CD14-positive monocyte (primary cell): ENCODE measurements around the gene OXSR1. TPM values are rescaled to one million over a fixed set of nuclear protein-coding genes. Genes with fewer than 3 reads are reported as not detected.

Experiments used
- DNase-seq, 3 donors: peaks; one replicate each; pipeline ENCODE4 v3.0.0-alpha.2; 2011 to 2022
- H2AFZ ChIP-seq: 2 replicates; pipeline ENCODE4 v1.6.0; 2012; ENCODE audit warnings: mild to moderate bottlenecking, low read depth, low read length, inconsistent platforms; ENCODE audit not compliant: insufficient read depth, poor library complexity, severe bottlenecking
- H3K27ac ChIP-seq, 2 donors: 1 replicate in 1 of 2; 2 replicates in 1 of 2; pipeline ENCODE4 v1.5.1; 2012 to 2013; ENCODE audit warnings: low read length in 2 of 2, control low read depth in 1 of 2, inconsistent platforms in 1 of 2, low read depth in 1 of 2, mild to moderate bottlenecking in 1 of 2
- H3K27me3 ChIP-seq, 2 donors: one replicate each; pipeline versions ENCODE4 v1.6.0 to v1.6.1; 2011 to 2013; ENCODE audit warnings: low read length in 2 of 2; ENCODE audit not compliant: control insufficient read depth in 2 of 2, insufficient read depth in 2 of 2
- H3K36me3 ChIP-seq, 2 donors: replicated peaks in 1 of 2; 1 replicate in 1 of 2; 2 replicates in 1 of 2; pipeline versions ENCODE4 v1.5.1 to v1.6.1; 2012 to 2013; ENCODE audit warnings: low read length in 2 of 2, control low read depth in 1 of 2, inconsistent platforms in 1 of 2, mild to moderate bottlenecking in 1 of 2; ENCODE audit not compliant: insufficient read depth in 2 of 2, control insufficient read depth in 1 of 2
- H3K4me1 ChIP-seq, 2 donors: 1 replicate in 1 of 2; 2 replicates in 1 of 2; pipeline versions ENCODE4 v1.5.1 to v1.6.1; 2012 to 2013; ENCODE audit warnings: low read length in 2 of 2, control low read depth in 1 of 2, inconsistent platforms in 1 of 2, mild to moderate bottlenecking in 1 of 2, moderate library complexity in 1 of 2; ENCODE audit not compliant: insufficient read depth in 2 of 2, control insufficient read depth in 1 of 2
- H3K4me2 ChIP-seq: replicated peaks from 2 replicates; pipeline ENCODE3; 2012; ENCODE audit warnings: low read length, moderate library complexity, mild to moderate bottlenecking; ENCODE audit not compliant: poor library complexity, severe bottlenecking; ENCODE audit errors: extremely low read depth
- H3K4me3 ChIP-seq, 3 experiments: fragments of 200-600 bp in 1 of 3; sonication (generic) in 1 of 3; replicated peaks in 1 of 3; 1 replicate in 2 of 3; 2 replicates in 1 of 3; pipeline ENCODE4 v1.5.1; 2011 to 2013; ENCODE audit warnings: low read length in 3 of 3, mild to moderate bottlenecking in 3 of 3, control low read depth in 2 of 3, low read depth in 2 of 3, inconsistent platforms in 1 of 3, moderate library complexity in 1 of 3
- H3K79me2 ChIP-seq: 2 replicates; pipeline ENCODE4 v1.6.0; 2012; ENCODE audit warnings: mild to moderate bottlenecking, control low read depth, inconsistent platforms, low read length, moderate library complexity; ENCODE audit not compliant: insufficient read depth
- H3K9ac ChIP-seq: 2 replicates; pipeline ENCODE4 v1.6.0; 2017; ENCODE audit warnings: low read length, mild to moderate bottlenecking; ENCODE audit not compliant: insufficient read depth, poor library complexity, severe bottlenecking
- H3K9me3 ChIP-seq, 2 donors: replicated peaks in 1 of 2; 1 replicate in 1 of 2; 2 replicates in 1 of 2; pipeline versions ENCODE4 v1.5.1 to v1.6.1; 2012 to 2013; ENCODE audit warnings: low read length in 2 of 2, control low read depth in 1 of 2; ENCODE audit not compliant: control insufficient read depth in 1 of 2, insufficient read depth in 1 of 2
- H4K20me1 ChIP-seq: 2 replicates; pipeline ENCODE4 v1.6.0; 2012; ENCODE audit warnings: mild to moderate bottlenecking, low read length, control low read depth, moderate library complexity; ENCODE audit not compliant: insufficient read depth
- H3K27ac Mint-ChIP-seq, 7 donors: one replicate each; pipeline ENCODE4 v1.8.0; 2020; ENCODE audit warnings: mild to moderate bottlenecking in 7 of 7, mixed read lengths in 7 of 7, moderate library complexity in 6 of 7, inconsistent platforms in 2 of 7
- H3K27me3 Mint-ChIP-seq, 3 donors: one replicate each; pipeline ENCODE4 v1.8.0; 2021 to 2022; ENCODE audit warnings: low read depth in 3 of 3, mild to moderate bottlenecking in 3 of 3, mixed read lengths in 3 of 3, moderate library complexity in 3 of 3, inconsistent platforms in 1 of 3
- H3K36me3 Mint-ChIP-seq, 2 donors: one replicate each; pipeline ENCODE4 v1.8.0; 2020; ENCODE audit warnings: mixed read lengths in 2 of 2, inconsistent platforms in 1 of 2, mild to moderate bottlenecking in 1 of 2
- H3K4me1 Mint-ChIP-seq: one replicate; pipeline ENCODE4 v1.8.0; 2020; ENCODE audit warnings: mild to moderate bottlenecking, mixed read lengths
- H3K4me3 Mint-ChIP-seq, 2 donors: one replicate each; pipeline ENCODE4 v1.8.0; 2020; ENCODE audit warnings: mild to moderate bottlenecking in 2 of 2, mixed read lengths in 2 of 2, moderate library complexity in 1 of 2
- H3K9me3 Mint-ChIP-seq, 7 donors: one replicate each; pipeline ENCODE4 v1.8.0; 2020 to 2022; ENCODE audit warnings: mixed read lengths in 7 of 7, mild to moderate bottlenecking in 6 of 7, moderate library complexity in 6 of 7, inconsistent platforms in 2 of 7
- CTCF ChIP-seq: fragments of 200-600 bp; IDR thresholded peaks from one replicate; pipeline ENCODE4 v1.8.0; 2022; ENCODE audit warnings: antibody characterized with exemption, mild to moderate bottlenecking
- WGBS: methylation state at CpG from one replicate; pipeline ENCODE4 v1.1.5; 2013; ENCODE audit warnings: missing lambda C conversion rate; ENCODE audit not compliant: insufficient coverage; 5-methylcytosine and 5-hydroxymethylcytosine counted together
- intact Hi-C, 2 donors: fragments of 100-400 bp; cut with micrococcal nuclease; formaldehyde crosslinking; loops; one replicate each; pipeline versions ENCODE4 v1.15.0 to v1.15.1; 2023
- polyA plus RNA-seq, 3 donors: library from polyadenylated mRNA; depleted of rRNA in 1 of 3; unstranded in 2 of 3; stranded (reverse) in 1 of 3; fragments of 300-500 nt in 2 of 3; fragments of >200 nt in 1 of 3; fragmentation: Illumina TruSeq in 2 of 3; gene quantifications; 1 replicate in 2 of 3; 2 replicates in 1 of 3; pipeline ENCODE4 v1.2.3, GENCODE V29; 2012 to 2021

OXSR1 gene
- polyA plus RNA-seq, 3 donors = 9.4 to 20.3 (median 12.3) TPM

DNA sequence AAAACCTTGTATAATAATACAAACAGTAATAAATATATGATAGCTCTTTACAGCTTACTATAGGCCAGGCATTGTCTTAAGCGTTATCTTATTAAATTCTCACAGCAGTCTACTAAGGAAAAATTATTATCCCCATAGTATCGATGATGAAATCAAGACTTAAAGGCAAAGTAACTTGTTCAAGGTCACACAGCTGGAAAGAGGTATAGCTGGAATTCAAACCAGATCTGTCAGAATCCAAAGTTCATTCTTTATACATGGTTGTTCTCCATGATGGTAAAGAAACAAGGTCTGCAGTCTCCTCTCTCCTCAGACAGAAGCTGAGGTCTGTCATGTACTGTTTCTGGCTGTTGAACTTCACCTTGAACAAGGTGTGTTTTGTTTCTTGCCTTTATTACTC is 84.9 kb downstream of the OXSR1 start:
- Mint-ChIP-seq H3K27me3 (no peaks in the 10 kb centered on the region), H3K4me1 (no peaks in the 10 kb centered on the region), H3K27ac (no peak overlapping the region), H3K4me3 (no peak overlapping the region), H3K9me3 (no peaks in the 10 kb centered on the region), H3K36me3 (peaks cover 91 to 97% of the 10 kb centered on the region in 2 donors)
- Histone ChIP-seq H2AFZ (no peak overlapping the region), H3K4me3 (no peak overlapping the region), H4K20me1 (no peaks in the 10 kb centered on the region), H3K27ac (no peak overlapping the region), H3K36me3 (peaks cover 91 to 98% of the 10 kb centered on the region in 2 donors), H3K9me3 (no peaks in the 10 kb centered on the region), H3K79me2 (no peaks in the 10 kb centered on the region), H3K4me1 (no peaks in the 10 kb centered on the region), H3K9ac (no peak overlapping the region), H3K4me2 (no peak overlapping the region), H3K27me3 (no peaks in the 10 kb centered on the region)
- no peak for TF ChIP-seq CTCF
- DNase-seq = no peak
- WGBS = no CpG with 5 or more reads among the region's 2 CpGs
- intact Hi-C loops = no loop called here

DNA sequence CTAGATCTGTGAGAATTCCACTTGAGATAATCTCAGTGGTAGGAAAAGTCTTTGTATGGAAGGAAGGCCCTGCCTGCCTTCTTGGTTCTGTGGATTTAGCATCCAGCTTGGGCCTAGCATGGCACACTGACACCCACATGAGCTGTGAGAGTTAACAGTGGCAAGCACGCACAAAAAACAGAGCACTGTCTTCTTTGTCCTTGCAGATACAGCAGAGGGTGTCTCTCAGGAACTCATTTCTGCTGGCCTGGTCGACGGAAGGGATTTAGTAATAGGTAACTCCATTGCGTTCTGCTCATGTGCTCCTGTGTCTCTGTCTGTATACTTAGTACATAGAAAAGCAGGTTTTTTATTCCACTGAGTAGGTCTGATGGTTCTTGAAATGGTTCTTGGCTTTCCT is 85.9 kb downstream of the OXSR1 start:
- Histone ChIP-seq H3K9me3 (no peaks in the 10 kb centered on the region), H3K79me2 (no peaks in the 10 kb centered on the region), H3K36me3 (peaks cover 86 to 100% of the 10 kb centered on the region in 2 donors), H3K9ac (no peak overlapping the region), H2AFZ (no peak overlapping the region), H3K27me3 (no peaks in the 10 kb centered on the region), H4K20me1 (no peaks in the 10 kb centered on the region), H3K4me2 (no peak overlapping the region), H3K4me3 (no peak overlapping the region), H3K27ac (no peak overlapping the region), H3K4me1 (no peaks in the 10 kb centered on the region)
- Mint-ChIP-seq H3K9me3 (no peaks in the 10 kb centered on the region), H3K27me3 (no peaks in the 10 kb centered on the region), H3K4me1 (peaks cover 2% of the 10 kb centered on the region), H3K27ac (no peak overlapping the region), H3K4me3 (no peak overlapping the region), H3K36me3 (peaks cover 91 to 97% of the 10 kb centered on the region in 2 donors)
- DNase-seq = no peak
- no peak for TF ChIP-seq CTCF
- 100% methylated on average over 1 of the region's 4 CpGs for WGBS
- intact Hi-C loops = no loop called here
